Measurements from ENCODE around the gene VPS13D. TPM values are rescaled to one million over a fixed set of nuclear protein-coding genes. Genes with fewer than 3 reads are reported as not detected.

VPS13D gene
- total and polyA plus RNA-seq, 4 donors = 10.2 to 68.3 (median 12.6) TPM

GRCh38 chr1:12552951-12553921 is 323.4 kb downstream of the VPS13D start:
- H3K9ac ChIP-seq (ENCODE audit: low read depth in 1 of 2, low read length in 2 of 2) = no peak overlapping the region
- WGBS = 90% methylated on average over 16 of the region's 16 CpGs
- H3K4me3 ChIP-seq (ENCODE audit: low read depth in 1 of 3, low read length in 3 of 3) = no peak overlapping the region
- TF ChIP-seq JUND (IDR thresholded peaks at IDR 0.05) (no peak), ATF3 (IDR thresholded peaks at IDR 0.05) (no peak), ZBTB33 (IDR thresholded peaks at IDR 0.05) (no peak), SP1 (IDR thresholded peaks at IDR 0.05) (no peak), MAX (IDR thresholded peaks at IDR 0.05) (no peak), REST (IDR thresholded peaks at IDR 0.05) (no peak), RAD21 (IDR thresholded peaks at IDR 0.05) (no peak), NR2F2 (IDR thresholded peaks at IDR 0.05) (peak; percentile 75), CTCF (IDR thresholded peaks at IDR 0.05; ENCODE audit: low read depth, low read length, missing input control) (no peak), HNF4G (IDR thresholded peaks at IDR 0.05) (no peak), TAF1 (conservative IDR thresholded peaks at IDR 0.05) (no peak), EGR1 (IDR thresholded peaks at IDR 0.05; ENCODE audit: low read depth in 2 of 2) (no peak), RXRA (IDR thresholded peaks at IDR 0.05) (peak; percentile 42 to 64)
- H3K27ac ChIP-seq (ENCODE audit: low read depth in 1 of 2, low read length in 2 of 2) = no peak overlapping the region
- no peaks in the 10 kb centered on the region for H3K36me3 ChIP-seq (ENCODE audit: control insufficient read depth in 4 of 4, insufficient read depth in 3 of 4, low read depth in 1 of 4, low read length in 3 of 4)
- no peak for DNase-seq (ENCODE audit: low spot score)
- H3K9me3 ChIP-seq (ENCODE audit: control insufficient read depth in 4 of 4, low read length in 3 of 4) = no peaks in the 10 kb centered on the region
- H3K4me1 ChIP-seq (ENCODE audit: control insufficient read depth in 4 of 4, insufficient read depth in 4 of 4, low read length in 3 of 4) = peaks cover 0 to 8% (median 0%) of the 10 kb centered on the region in 4 donors
- H3K27me3 ChIP-seq (ENCODE audit: control insufficient read depth in 4 of 4, insufficient read depth in 4 of 4, low read length in 3 of 4) = no peaks in the 10 kb centered on the region

- Histone ChIP-seq H3K27ac (ENCODE audit: low read depth in 1 of 2, low read length in 2 of 2) (no peak overlapping the region), H3K9me3 (ENCODE audit: control insufficient read depth in 4 of 4, low read length in 3 of 4) (no peaks in the 10 kb centered on the region), H3K4me1 (ENCODE audit: control insufficient read depth in 4 of 4, insufficient read depth in 4 of 4, low read length in 3 of 4) (peaks cover 0 to 5% (median 0%) of the 10 kb centered on the region in 4 donors), H3K27me3 (ENCODE audit: control insufficient read depth in 4 of 4, insufficient read depth in 4 of 4, low read length in 3 of 4) (no peaks in the 10 kb centered on the region), H3K36me3 (ENCODE audit: control insufficient read depth in 4 of 4, insufficient read depth in 3 of 4, low read depth in 1 of 4, low read length in 3 of 4) (no peaks in the 10 kb centered on the region), H3K4me3 (ENCODE audit: low read depth in 1 of 3, low read length in 3 of 3) (no peak overlapping the region), H3K9ac (ENCODE audit: low read depth in 1 of 2, low read length in 2 of 2) (no peak overlapping the region)
- 86% methylated on average over 3 of the region's 3 CpGs for WGBS
- no peak for TF ChIP-seq EGR1 (IDR thresholded peaks at IDR 0.05; ENCODE audit: low read depth in 2 of 2)
- no peak for TF ChIP-seq FOXA2 (IDR thresholded peaks at IDR 0.05)
- no peak for TF ChIP-seq ATF3 (IDR thresholded peaks at IDR 0.05)
- no peak for TF ChIP-seq CTCF (IDR thresholded peaks at IDR 0.05; ENCODE audit: low read depth, low read length, missing input control)
- TF ChIP-seq HNF4A (conservative IDR thresholded peaks at IDR 0.05) = no peak
- no peak for TF ChIP-seq JUND (IDR thresholded peaks at IDR 0.05)
- DNase-seq (ENCODE audit: low spot score) = no peak
Measured at GRCh38 chr1:12553963-12554362, 324.1 kb downstream of the VPS13D start.

Measured in liver (tissue), 9 donors.